Heart left ventricle (tissue), 16 donors: ENCODE results near the gene SCLY. TPM values are rescaled to one million over a fixed set of nuclear protein-coding genes. Genes with fewer than 3 reads are reported as not detected.

Experiments used
- ATAC-seq, 4 donors: fragments of 200-7000 bp; cut with Tn5 transposase; one replicate each; pipeline ENCODE4 v1.9.1; 2020 to 2022; ENCODE audit warnings: moderate library complexity in 4 of 4, mild to moderate bottlenecking in 3 of 4, moderate number of reproducible peaks in 1 of 4
- DNase-seq, 5 donors: peaks; one replicate each; pipeline ENCODE4 v3.0.0-alpha.2; 2020
- H3K27ac ChIP-seq, 12 donors: fragments of 200-600 bp; sonication (generic) in 4 of 12; one replicate each; pipeline versions ENCODE4 v1.5.0 to v1.8.0; 2016 to 2022; ENCODE audit warnings: mild to moderate bottlenecking in 2 of 12
- H3K27me3 ChIP-seq, 9 donors: fragments of 200-600 bp; sonication (generic) in 2 of 9; one replicate each; pipeline versions ENCODE4 v1.5.1 to v1.8.0; 2016 to 2022; ENCODE audit warnings: mild to moderate bottlenecking in 3 of 9
- H3K36me3 ChIP-seq, 9 donors: fragments of 200-600 bp; sonication (generic) in 2 of 9; one replicate each; pipeline versions ENCODE4 v1.5.0 to v1.8.0; 2018 to 2022; ENCODE audit warnings: mild to moderate bottlenecking in 2 of 9
- H3K4me1 ChIP-seq, 12 donors: fragments of 200-600 bp; sonication (generic) in 4 of 12; one replicate each; pipeline versions ENCODE4 v1.5.0 to v1.8.0; 2016 to 2022; ENCODE audit warnings: mild to moderate bottlenecking in 3 of 12
- H3K4me3 ChIP-seq, 12 donors: fragments of 200-600 bp; sonication (generic) in 4 of 12; one replicate each; pipeline versions ENCODE4 v1.5.0 to v1.8.0; 2017 to 2022; ENCODE audit warnings: mild to moderate bottlenecking in 9 of 12, moderate library complexity in 4 of 12
- H3K9me3 ChIP-seq, 12 donors: fragments of 200-600 bp; sonication (generic) in 4 of 12; one replicate each; pipeline versions ENCODE4 v1.5.0 to v1.8.0; 2016 to 2022; ENCODE audit warnings: mild to moderate bottlenecking in 1 of 12
- POLR2A ChIP-seq, 2 donors: fragments of 450-650 bp; IDR thresholded peaks; one replicate each; pipeline ENCODE4 v1.6.1; 2017; ENCODE audit warnings: antibody characterized with exemption in 2 of 2, mild to moderate bottlenecking in 2 of 2, moderate library complexity in 2 of 2
- WGBS, 4 donors: extraction: QIAGEN DNeasy Blood & Tissue Kit in 2 of 4; methylation state at CpG; one replicate each; pipeline versions ENCODE4 v1.1.5 to v1.1.7; 2013 to 2018; 5-methylcytosine and 5-hydroxymethylcytosine counted together
- intact Hi-C, 10 donors: fragments of 100-400 bp; cut with DNase I; formaldehyde crosslinking; loops; one replicate each; pipeline versions ENCODE4 v1.11.1 to v1.14.2; 2022
- polyA plus RNA-seq, 2 donors: library from polyadenylated mRNA; stranded (reverse); fragments of 200-250 nt; gene quantifications; one replicate each; pipeline ENCODE4 v1.2.3, GENCODE V29; 2013
- total RNA-seq, 9 donors: library from RNA; depleted of rRNA in 2 of 9; stranded (reverse); fragments of >200 nt in 2 of 9; fragmentation: NEBNext Ultra II Directional in 3 of 9; extraction: Animal tissue kit (Norgen Biotek cat#: 25700) in 3 of 9; gene quantifications; one replicate each; pipeline versions ENCODE4 v1.1.0 to v1.2.4, GENCODE V29; 2016 to 2023
- TF ChIP-seq, protein P1 (sequence below), 12 donors: fragments of 200-600 bp; sonication (generic) in 4 of 12; IDR thresholded peaks; one replicate each; pipeline versions ENCODE4 v1.5.0 to v1.8.0; 2018 to 2022; ENCODE audit warnings: antibody characterized with exemption in 12 of 12, mild to moderate bottlenecking in 5 of 12
- donor health status: ischemic (EF 13 %, LVEDD 7.1; RV severe dilation, severe dysfunction).
- donor health status: healthy with polysubstance abuse.
- donor health status: DM: no; HTN: yes; CAD: no.
- donor health status: DM: no; HTN: no; CAD: no.
- donor health status: ischemic (EF 25% LVEDD 6.9; RV normal size, moderate dysfunction).
- donor health status: ischemic (EF 25% LVEDD 5.7; RV mildly dilated, moderate dysfunction).
- donor health status: healthy.
- donor health status: DM: yes; HTN: yes; CAD: no.
- donor health status: ischemic (EF 35%, LVEDD 5.7; RV mildly dilated, moderate dysfunction).
- donor health status: nonischemic (EF 11% LVEDD 7.7; RV severe dilation, severe dysfunction).
- donor health status: DM: yes; HTN: yes; CAD: no.
- donor health status: PGD.
- donor health status: ischemic (EF 29% LVEDD 5.4; RV normal size, mild dysfunction).
- donor health status: nonischemic (EF 23%, LVEDD 6.1; RV moderate dilation, normal function).

Gene SCLY
- total and polyA plus RNA-seq, 11 donors, result 6.9 to 21.2 (median 10.6) TPM

DNA sequence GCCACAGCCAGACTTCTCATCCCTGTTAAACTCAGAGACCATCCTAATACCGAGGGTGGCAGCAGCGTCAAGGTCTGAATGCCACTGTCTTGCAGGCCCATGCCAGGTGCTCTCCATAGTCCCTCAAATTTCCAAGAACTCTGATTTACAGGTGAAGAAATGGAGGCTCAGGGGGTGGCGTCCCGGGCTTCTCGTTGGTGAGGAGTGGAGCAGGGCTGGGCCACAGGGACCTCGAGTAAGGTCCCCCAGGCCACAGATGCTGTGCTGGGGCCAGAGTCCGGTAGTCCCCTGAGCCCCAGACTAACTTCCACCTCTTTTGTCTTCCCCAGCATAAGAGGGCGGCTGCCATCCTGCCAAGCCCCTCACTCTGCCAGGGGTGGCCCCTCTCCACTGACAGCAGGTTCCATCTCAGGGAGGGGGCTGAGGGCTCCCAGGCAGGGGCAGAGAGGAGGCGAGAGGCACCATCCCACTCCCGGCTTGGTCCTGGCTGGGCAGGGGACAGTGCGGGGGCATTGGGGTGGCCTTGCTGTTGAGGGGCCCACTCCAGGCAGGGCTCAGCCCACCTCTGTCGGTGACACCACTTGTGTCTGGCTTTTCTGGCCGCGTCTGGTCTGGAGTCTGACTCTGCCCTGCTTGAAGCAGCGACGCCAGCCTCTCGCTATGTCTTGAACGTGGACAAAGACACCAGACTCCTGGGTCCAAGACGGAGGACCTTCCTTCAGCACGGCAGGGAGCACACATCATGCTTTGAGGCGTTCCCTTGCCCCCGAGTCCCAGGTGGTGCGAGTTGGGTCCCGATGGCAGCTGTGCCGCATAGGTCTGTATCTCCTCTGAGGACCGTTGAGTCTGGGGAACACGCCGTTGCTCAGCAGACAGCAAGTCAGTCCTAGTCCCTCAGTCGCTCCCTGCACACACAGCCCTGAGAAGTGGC, 61.8 kb downstream of the SCLY start:
- Histone ChIP-seq H3K27ac (no peak overlapping the region), H3K36me3 (no peaks in the 10 kb centered on the region), H3K4me1 (peaks cover 0 to 14% (median 0%) of the 10 kb centered on the region in 12 donors), H3K9me3 (no peaks in the 10 kb centered on the region), H3K27me3 (peaks cover 0 to 3% (median 0%) of the 10 kb centered on the region in 9 donors), H3K4me3 (no peak overlapping the region)
- intact Hi-C loops, result no loop called here
- 83 to 89% (median 86%) methylated on average over 25 to 29 of the region's 29 CpGs for WGBS, 4 donors
- ATAC-seq (no peak), DNase-seq (peak in 2 of 5 donors; percentile 18 to 47)
- no peak for TF ChIP-seq POLR2A (IDR thresholded peaks at IDR 0.05)
- TF ChIP-seq, protein P1, sequence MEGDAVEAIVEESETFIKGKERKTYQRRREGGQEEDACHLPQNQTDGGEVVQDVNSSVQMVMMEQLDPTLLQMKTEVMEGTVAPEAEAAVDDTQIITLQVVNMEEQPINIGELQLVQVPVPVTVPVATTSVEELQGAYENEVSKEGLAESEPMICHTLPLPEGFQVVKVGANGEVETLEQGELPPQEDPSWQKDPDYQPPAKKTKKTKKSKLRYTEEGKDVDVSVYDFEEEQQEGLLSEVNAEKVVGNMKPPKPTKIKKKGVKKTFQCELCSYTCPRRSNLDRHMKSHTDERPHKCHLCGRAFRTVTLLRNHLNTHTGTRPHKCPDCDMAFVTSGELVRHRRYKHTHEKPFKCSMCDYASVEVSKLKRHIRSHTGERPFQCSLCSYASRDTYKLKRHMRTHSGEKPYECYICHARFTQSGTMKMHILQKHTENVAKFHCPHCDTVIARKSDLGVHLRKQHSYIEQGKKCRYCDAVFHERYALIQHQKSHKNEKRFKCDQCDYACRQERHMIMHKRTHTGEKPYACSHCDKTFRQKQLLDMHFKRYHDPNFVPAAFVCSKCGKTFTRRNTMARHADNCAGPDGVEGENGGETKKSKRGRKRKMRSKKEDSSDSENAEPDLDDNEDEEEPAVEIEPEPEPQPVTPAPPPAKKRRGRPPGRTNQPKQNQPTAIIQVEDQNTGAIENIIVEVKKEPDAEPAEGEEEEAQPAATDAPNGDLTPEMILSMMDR (IDR thresholded peaks at IDR 0.05), result no peak

DNA sequence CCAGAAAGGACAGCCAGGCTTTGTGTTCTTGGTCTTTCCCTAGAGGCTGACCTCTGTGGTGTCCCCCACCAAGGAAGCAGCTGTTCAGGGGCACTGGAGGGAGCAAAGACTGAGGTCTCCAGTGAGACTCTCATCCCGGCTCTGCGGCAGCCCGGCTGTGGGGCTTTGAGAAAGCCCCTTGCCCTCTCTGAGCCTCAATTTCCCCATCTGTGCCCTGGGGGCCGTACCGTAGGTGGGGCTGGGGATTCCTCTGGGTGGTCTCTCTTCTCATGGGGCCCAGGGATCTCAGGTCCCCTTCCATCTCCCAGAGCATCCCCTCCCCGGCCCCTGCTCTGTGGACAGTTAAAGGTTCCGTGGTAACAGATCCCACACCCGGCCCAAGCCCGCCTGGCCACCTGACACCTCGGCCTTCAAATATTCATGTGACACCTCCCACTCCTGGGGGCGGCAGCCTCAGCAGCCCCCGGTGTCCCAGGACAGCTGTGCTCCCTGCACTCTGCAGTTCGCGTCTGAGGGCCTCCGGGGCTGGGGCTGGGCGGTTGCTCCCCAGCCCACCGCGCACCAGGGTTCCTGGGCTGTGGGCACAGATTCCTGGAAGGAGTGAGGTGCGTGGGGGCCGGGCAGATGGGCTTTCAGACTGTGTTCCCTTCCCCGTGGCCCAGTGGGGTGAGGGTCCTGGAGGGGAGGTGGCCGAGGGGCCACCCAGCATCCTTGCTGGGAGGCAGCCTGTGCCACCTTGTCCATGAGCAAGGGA, 62.6 kb downstream of the SCLY start:
- Histone ChIP-seq H3K27ac (no peak overlapping the region), H3K4me1 (peaks cover 0 to 14% (median 0%) of the 10 kb centered on the region in 12 donors), H3K36me3 (no peaks in the 10 kb centered on the region), H3K9me3 (no peaks in the 10 kb centered on the region), H3K4me3 (no peak overlapping the region), H3K27me3 (no peaks in the 10 kb centered on the region)
- DNase-seq (peak in 2 of 5 donors; percentile 20 to 56), ATAC-seq (no peak)
- TF ChIP-seq POLR2A (IDR thresholded peaks at IDR 0.05), result no peak
- TF ChIP-seq, protein P1 (IDR thresholded peaks at IDR 0.05), result no peak
- 82 to 86% (median 84%) methylated on average over 15 to 22 of the region's 22 CpGs for WGBS, 4 donors
- intact Hi-C loops, result no loop called here

DNA sequence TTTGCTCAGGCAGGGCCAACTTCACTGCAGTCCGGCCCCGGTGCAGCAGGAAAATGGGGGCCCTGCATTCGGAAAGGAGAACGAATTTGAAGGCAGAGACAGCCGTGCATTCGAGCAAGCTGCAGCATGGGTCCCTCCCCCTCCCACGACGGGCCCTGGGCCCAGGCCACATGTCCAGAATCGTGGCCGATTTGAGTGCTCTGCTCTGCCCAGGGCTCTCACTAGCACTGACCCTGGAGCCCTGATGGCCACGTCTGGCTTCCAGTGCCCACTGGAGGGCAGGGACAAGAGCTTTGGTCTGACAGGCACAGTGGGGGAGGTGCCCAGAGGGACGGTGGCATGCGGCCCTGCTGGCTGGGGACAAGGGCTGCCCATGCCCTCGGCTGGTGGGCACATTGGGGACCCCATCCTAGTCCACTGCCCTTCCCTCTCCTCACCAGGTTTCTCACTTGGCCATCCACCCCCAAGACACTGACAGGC, 63.2 kb downstream of the SCLY start:
- intact Hi-C loops, result no loop called here
- ATAC-seq, result no peak
- 74 to 84% (median 76%) methylated on average over 8 to 14 of the region's 14 CpGs for WGBS, 4 donors
- peak in 2 of 5 donors; percentile 11 to 49 for DNase-seq
- Histone ChIP-seq H3K36me3 (no peaks in the 10 kb centered on the region), H3K9me3 (no peaks in the 10 kb centered on the region), H3K27me3 (no peaks in the 10 kb centered on the region), H3K27ac (no peak overlapping the region), H3K4me1 (peaks cover 0 to 14% (median 0%) of the 10 kb centered on the region in 12 donors), H3K4me3 (no peak overlapping the region)
- TF ChIP-seq, protein P1 (IDR thresholded peaks at IDR 0.05), result no peak
- no peak for TF ChIP-seq POLR2A (IDR thresholded peaks at IDR 0.05)
